ENCODE data around the gene PINLYP.

PINLYP gene

GRCh38 chr19:43610493-43610892 is 34.9 kb downstream of the PINLYP start:
- no peak for ATAC-seq
- TF ChIP-seq RARB (CRISPR knock-in tag; IDR thresholded peaks at IDR 0.05) (no peak), ESRRG (CRISPR knock-in tag; IDR thresholded peaks at IDR 0.05) (no peak), ZC3H10 (CRISPR knock-in tag; IDR thresholded peaks at IDR 0.05) (no peak), BACH2 (CRISPR knock-in tag; IDR thresholded peaks at IDR 0.05; ENCODE audit: borderline replicate concordance) (no peak)

- no peak for TF ChIP-seq PPARA (CRISPR knock-in tag; IDR thresholded peaks at IDR 0.05; ENCODE audit: borderline replicate concordance)
- TF ChIP-seq ZNF8 (CRISPR knock-in tag; IDR thresholded peaks at IDR 0.05), result no peak
- no peak for TF ChIP-seq ARNTL (CRISPR knock-in tag; IDR thresholded peaks at IDR 0.05; ENCODE audit: borderline replicate concordance, low read depth)
- TF ChIP-seq ZC3H10 (CRISPR knock-in tag; IDR thresholded peaks at IDR 0.05), result no peak
- TF ChIP-seq TOX (CRISPR knock-in tag; IDR thresholded peaks at IDR 0.05; ENCODE audit: borderline replicate concordance), result no peak
- TF ChIP-seq ZFP30 (CRISPR knock-in tag; IDR thresholded peaks at IDR 0.05), result no peak
- no peak for ATAC-seq
Observed at GRCh38 chr19:43611788-43612187, 36.2 kb downstream of the PINLYP start, which contains the start of gene SRRM5. TSS of gene SRRM5 (plus strand) at chr19:43612088. CDS start at chr19:43612122, 34 bp downstream.

GRCh38 chr19:43612374-43612773 is 36.8 kb downstream of the PINLYP start:
- ATAC-seq, result no peak
- no peak for TF ChIP-seq SNAI2 (CRISPR knock-in tag; IDR thresholded peaks at IDR 0.05)
- TF ChIP-seq CREB5 (CRISPR knock-in tag; IDR thresholded peaks at IDR 0.05; ENCODE audit: low read depth), result no peak
- TF ChIP-seq, protein P1, sequence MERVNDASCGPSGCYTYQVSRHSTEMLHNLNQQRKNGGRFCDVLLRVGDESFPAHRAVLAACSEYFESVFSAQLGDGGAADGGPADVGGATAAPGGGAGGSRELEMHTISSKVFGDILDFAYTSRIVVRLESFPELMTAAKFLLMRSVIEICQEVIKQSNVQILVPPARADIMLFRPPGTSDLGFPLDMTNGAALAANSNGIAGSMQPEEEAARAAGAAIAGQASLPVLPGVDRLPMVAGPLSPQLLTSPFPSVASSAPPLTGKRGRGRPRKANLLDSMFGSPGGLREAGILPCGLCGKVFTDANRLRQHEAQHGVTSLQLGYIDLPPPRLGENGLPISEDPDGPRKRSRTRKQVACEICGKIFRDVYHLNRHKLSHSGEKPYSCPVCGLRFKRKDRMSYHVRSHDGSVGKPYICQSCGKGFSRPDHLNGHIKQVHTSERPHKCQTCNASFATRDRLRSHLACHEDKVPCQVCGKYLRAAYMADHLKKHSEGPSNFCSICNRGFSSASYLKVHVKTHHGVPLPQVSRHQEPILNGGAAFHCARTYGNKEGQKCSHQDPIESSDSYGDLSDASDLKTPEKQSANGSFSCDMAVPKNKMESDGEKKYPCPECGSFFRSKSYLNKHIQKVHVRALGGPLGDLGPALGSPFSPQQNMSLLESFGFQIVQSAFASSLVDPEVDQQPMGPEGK (CRISPR knock-in tag; IDR thresholded peaks at IDR 0.05; ENCODE audit: borderline replicate concordance), result no peak
- TF ChIP-seq ZNF70 (CRISPR knock-in tag; IDR thresholded peaks at IDR 0.05), result no peak
- TF ChIP-seq ZFP3 (CRISPR knock-in tag; IDR thresholded peaks at IDR 0.05), result no peak
- no peak for TF ChIP-seq CSRNP3 (CRISPR knock-in tag; IDR thresholded peaks at IDR 0.05)
- TF ChIP-seq, protein P2, sequence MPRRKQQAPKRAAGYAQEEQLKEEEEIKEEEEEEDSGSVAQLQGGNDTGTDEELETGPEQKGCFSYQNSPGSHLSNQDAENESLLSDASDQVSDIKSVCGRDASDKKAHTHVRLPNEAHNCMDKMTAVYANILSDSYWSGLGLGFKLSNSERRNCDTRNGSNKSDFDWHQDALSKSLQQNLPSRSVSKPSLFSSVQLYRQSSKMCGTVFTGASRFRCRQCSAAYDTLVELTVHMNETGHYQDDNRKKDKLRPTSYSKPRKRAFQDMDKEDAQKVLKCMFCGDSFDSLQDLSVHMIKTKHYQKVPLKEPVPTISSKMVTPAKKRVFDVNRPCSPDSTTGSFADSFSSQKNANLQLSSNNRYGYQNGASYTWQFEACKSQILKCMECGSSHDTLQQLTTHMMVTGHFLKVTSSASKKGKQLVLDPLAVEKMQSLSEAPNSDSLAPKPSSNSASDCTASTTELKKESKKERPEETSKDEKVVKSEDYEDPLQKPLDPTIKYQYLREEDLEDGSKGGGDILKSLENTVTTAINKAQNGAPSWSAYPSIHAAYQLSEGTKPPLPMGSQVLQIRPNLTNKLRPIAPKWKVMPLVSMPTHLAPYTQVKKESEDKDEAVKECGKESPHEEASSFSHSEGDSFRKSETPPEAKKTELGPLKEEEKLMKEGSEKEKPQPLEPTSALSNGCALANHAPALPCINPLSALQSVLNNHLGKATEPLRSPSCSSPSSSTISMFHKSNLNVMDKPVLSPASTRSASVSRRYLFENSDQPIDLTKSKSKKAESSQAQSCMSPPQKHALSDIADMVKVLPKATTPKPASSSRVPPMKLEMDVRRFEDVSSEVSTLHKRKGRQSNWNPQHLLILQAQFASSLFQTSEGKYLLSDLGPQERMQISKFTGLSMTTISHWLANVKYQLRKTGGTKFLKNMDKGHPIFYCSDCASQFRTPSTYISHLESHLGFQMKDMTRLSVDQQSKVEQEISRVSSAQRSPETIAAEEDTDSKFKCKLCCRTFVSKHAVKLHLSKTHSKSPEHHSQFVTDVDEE (CRISPR knock-in tag; IDR thresholded peaks at IDR 0.05), result no peak
- no peak for TF ChIP-seq CSDC2 (CRISPR knock-in tag; IDR thresholded peaks at IDR 0.05)
- no peak for TF ChIP-seq BACH2 (CRISPR knock-in tag; IDR thresholded peaks at IDR 0.05; ENCODE audit: borderline replicate concordance)

- TF ChIP-seq TCF4 (CRISPR knock-in tag; IDR thresholded peaks at IDR 0.05; ENCODE audit: borderline replicate concordance) (no peak), ZNF70 (CRISPR knock-in tag; IDR thresholded peaks at IDR 0.05) (no peak), ESRRG (CRISPR knock-in tag; IDR thresholded peaks at IDR 0.05) (no peak), ZC3H10 (CRISPR knock-in tag; IDR thresholded peaks at IDR 0.05) (no peak), RARB (CRISPR knock-in tag; IDR thresholded peaks at IDR 0.05) (no peak)
- no peak for ATAC-seq
Observed at GRCh38 chr19:43616306-43616705, 40.7 kb downstream of the PINLYP start.

DNA sequence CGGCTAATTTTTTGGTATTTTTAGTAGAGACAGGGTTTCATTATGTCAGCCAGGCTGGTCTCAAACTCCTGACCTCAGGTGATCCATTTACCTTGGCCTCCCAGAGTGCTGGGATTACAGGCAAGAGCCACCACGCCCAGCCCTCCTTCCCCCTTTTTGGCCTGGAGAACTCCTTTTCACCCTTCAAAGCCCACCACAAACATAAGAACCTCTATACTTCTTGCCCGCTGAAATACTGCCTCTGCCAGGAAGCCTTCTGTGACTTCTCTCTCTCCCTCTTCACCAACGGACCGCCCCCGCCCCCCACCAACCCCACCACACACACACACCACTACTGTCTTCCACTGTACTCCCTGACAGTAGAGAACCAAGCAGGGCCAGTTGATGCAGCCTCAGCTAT is 41.4 kb downstream of the PINLYP start:
- ATAC-seq, result no peak
- TF ChIP-seq RARB (CRISPR knock-in tag; IDR thresholded peaks at IDR 0.05) (no peak), ZNF70 (CRISPR knock-in tag; IDR thresholded peaks at IDR 0.05) (no peak), PPARA (CRISPR knock-in tag; IDR thresholded peaks at IDR 0.05; ENCODE audit: borderline replicate concordance) (no peak), GLIS3 (CRISPR knock-in tag; IDR thresholded peaks at IDR 0.05) (no peak), ISL1 (CRISPR knock-in tag; IDR thresholded peaks at IDR 0.05) (no peak), ZFP30 (CRISPR knock-in tag; IDR thresholded peaks at IDR 0.05) (no peak), TOX (CRISPR knock-in tag; IDR thresholded peaks at IDR 0.05; ENCODE audit: borderline replicate concordance) (no peak), TCF4 (CRISPR knock-in tag; IDR thresholded peaks at IDR 0.05; ENCODE audit: borderline replicate concordance) (no peak), CSDC2 (CRISPR knock-in tag; IDR thresholded peaks at IDR 0.05) (no peak), ARNTL (CRISPR knock-in tag; IDR thresholded peaks at IDR 0.05; ENCODE audit: borderline replicate concordance, low read depth) (no peak), SNAI2 (CRISPR knock-in tag; IDR thresholded peaks at IDR 0.05) (no peak), POU6F1 (CRISPR knock-in tag; IDR thresholded peaks at IDR 0.05; ENCODE audit: borderline replicate concordance, low read depth) (no peak), ZNF8 (CRISPR knock-in tag; IDR thresholded peaks at IDR 0.05) (no peak), ZNF565 (CRISPR knock-in tag; conservative IDR thresholded peaks at IDR 0.05; ENCODE audit: low read depth) (no peak), ZFP3 (CRISPR knock-in tag; IDR thresholded peaks at IDR 0.05) (no peak)
- TF ChIP-seq, protein P1 (CRISPR knock-in tag; IDR thresholded peaks at IDR 0.05; ENCODE audit: borderline replicate concordance), result no peak
